VCaP (cell line): ENCODE data around the gene SCO1.

Experiments
- H3K27ac ChIP-seq: fragments of 450-650 bp; 2 replicates; pipeline ENCODE4 v1.5.1; 2017
- CTCF ChIP-seq: fragments of 450-650 bp; conservative IDR thresholded peaks from 2 replicates; pipeline ENCODE4 v1.5.1; 2017; ENCODE audit warnings: mild to moderate bottlenecking, moderate library complexity

SCO1 gene

GRCh38 chr17:10697092-10698081 lies at the start of gene SCO1, which contains the start of gene ADPRM:
Gene SCO1 (minus strand): TSS chr17:10697533. CDS start chr17:10697507, 26 bp downstream.
Gene ADPRM (plus strand): TSS chr17:10697594. CDS start chr17:10704927, 7,333 bp downstream.
- H3K27ac ChIP-seq: peak within 1 kb of the TSS; percentile 85
- peak; percentile 29 for TF ChIP-seq CTCF

GRCh38 chr17:10745231-10745630 lies 47.9 kb upstream of the SCO1 start:
- H3K27ac ChIP-seq: no peak overlapping the region
- no peak for TF ChIP-seq CTCF

GRCh38 chr17:10744501-10745000 lies 47.2 kb upstream of the SCO1 start:
- no peak for TF ChIP-seq CTCF
- no peak overlapping the region for H3K27ac ChIP-seq

GRCh38 chr17:10743316-10744009 lies 46.1 kb upstream of the SCO1 start:
- no peak for TF ChIP-seq CTCF
- H3K27ac ChIP-seq: no peak overlapping the region

- no peak overlapping the region for H3K27ac ChIP-seq
- TF ChIP-seq CTCF: no peak
Observed at GRCh38 chr17:10742431-10742830, 45.1 kb upstream of the SCO1 start.

- no peak overlapping the region for H3K27ac ChIP-seq
- no peak for TF ChIP-seq CTCF
Observed at GRCh38 chr17:10741416-10742135, 44.2 kb upstream of the SCO1 start.

GRCh38 chr17:10739386-10739785 lies 42.1 kb upstream of the SCO1 start:
- H3K27ac ChIP-seq: no peak overlapping the region
- TF ChIP-seq CTCF: no peak
